Activated naive CD8-positive, alpha-beta T cell treated with anti-CD3 and anti-CD28 coated beads for 36 hours (primary cell): ENCODE measurements around the gene ZNF180. TPM values are rescaled to one million over a fixed set of nuclear protein-coding genes. Genes with fewer than 3 reads are reported as not detected.

ENCODE experiments used
- DNase-seq: peaks from one replicate; pipeline ENCODE4 v3.0.0; 2021
- H3K27ac Mint-ChIP-seq: one replicate; pipeline ENCODE4 v1.8.0; 2022; ENCODE audit warnings: mild to moderate bottlenecking, moderate library complexity, mixed read lengths
- H3K27me3 Mint-ChIP-seq: one replicate; pipeline ENCODE4 v1.8.0; 2022; ENCODE audit warnings: mild to moderate bottlenecking, mixed read lengths
- H3K36me3 Mint-ChIP-seq: one replicate; pipeline ENCODE4 v1.8.0; 2021; ENCODE audit warnings: mild to moderate bottlenecking, mixed read lengths
- H3K4me1 Mint-ChIP-seq: one replicate; pipeline ENCODE4 v1.8.0; 2021; ENCODE audit warnings: mixed read lengths
- H3K4me3 Mint-ChIP-seq: one replicate; pipeline ENCODE4 v1.8.0; 2022; ENCODE audit warnings: mild to moderate bottlenecking, moderate library complexity, mixed read lengths
- H3K9me3 Mint-ChIP-seq: one replicate; pipeline ENCODE4 v1.8.0; 2022; ENCODE audit warnings: mixed read lengths
- total RNA-seq, 2 experiments: library from RNA; stranded (reverse); gene quantifications; one replicate each; pipeline ENCODE4 v1.2.3, GENCODE V29; 2021

ZNF180 gene
- total RNA-seq, 2 experiments from 2014 or later: 9.9 to 10.2 TPM

GRCh38 chr19:44447916-44448674 lies 52.2 kb downstream of the ZNF180 start, which contains the start of gene ZNF229:
ZNF229 (minus strand) TSS chr19:44448472; CDS start chr19:44442847, 5,625 bp downstream.
- Mint-ChIP-seq H3K36me3 (peaks cover 69% of the 10 kb centered on the region), H3K4me3 (peak within 1 kb of the TSS; percentile 90), H3K4me1 (peaks cover 8% of the 10 kb centered on the region), H3K27ac (peak within 1 kb of the TSS; percentile 89), H3K27me3 (peaks cover 4% of the 10 kb centered on the region), H3K9me3 (peaks cover 68% of the 10 kb centered on the region)
- DNase-seq: peak; percentile 88

GRCh38 chr19:44438441-44438840 lies 61.9 kb downstream of the ZNF180 start:
- Mint-ChIP-seq H3K27me3 (no peaks in the 10 kb centered on the region), H3K9me3 (peaks cover 59% of the 10 kb centered on the region), H3K27ac (no peak overlapping the region), H3K4me1 (no peaks in the 10 kb centered on the region), H3K36me3 (peaks cover 87% of the 10 kb centered on the region), H3K4me3 (no peak overlapping the region)
- DNase-seq: no peak

GRCh38 chr19:44435441-44435840 lies 64.9 kb downstream of the ZNF180 start:
- H3K4me1 Mint-ChIP-seq: no peaks in the 10 kb centered on the region
- H3K9me3 Mint-ChIP-seq: peaks cover 60% of the 10 kb centered on the region
- H3K27ac Mint-ChIP-seq: no peak overlapping the region
- H3K27me3 Mint-ChIP-seq: no peaks in the 10 kb centered on the region
- no peak overlapping the region for H3K4me3 Mint-ChIP-seq
- DNase-seq: no peak
- H3K36me3 Mint-ChIP-seq: peaks cover 87% of the 10 kb centered on the region

- DNase-seq: no peak
- Mint-ChIP-seq H3K9me3 (peaks cover 70% of the 10 kb centered on the region), H3K27ac (no peak overlapping the region), H3K4me3 (no peak overlapping the region), H3K4me1 (no peaks in the 10 kb centered on the region), H3K27me3 (no peaks in the 10 kb centered on the region), H3K36me3 (peaks cover 84% of the 10 kb centered on the region)
Measured at GRCh38 chr19:44430956-44431355, 69.4 kb downstream of the ZNF180 start.

Other genes starting within 250 kb of the ZNF180 start
- under 1 TPM; 0.16 to 0.32 TPM for gene ZNF233, start 240.6 kb downstream of the ZNF180 start, total RNA-seq
- 1 to 10 TPM; 3.8 to 4.7 TPM for gene ZNF235, start 195.5 kb downstream of the ZNF180 start, total RNA-seq
- under 1 TPM; 0.44 to 0.62 TPM for gene ZNF112, start 143.8 kb downstream of the ZNF180 start, total RNA-seq
- 1 to 10 TPM; 1.8 to 2.4 TPM for gene ZNF285, start 98.9 kb downstream of the ZNF180 start, total RNA-seq
- 1 to 10 TPM; 3.0 to 4.5 TPM for gene ZNF229, start 52.0 kb downstream of the ZNF180 start, total RNA-seq
- not detected for gene CEACAM20, start 29.2 kb upstream of the ZNF180 start, total RNA-seq
- not detected for gene IGSF23, start 113.0 kb upstream of the ZNF180 start, total RNA-seq
- gene PVR, start 143.4 kb upstream of the ZNF180 start, total RNA-seq: 10 to 100 TPM; 14.5 TPM
- 1 to 10 TPM in 1 of 2 experiments, under 1 TPM in 1; 0.62 to 1.4 TPM for gene CEACAM19, start 171.0 kb upstream of the ZNF180 start, total RNA-seq
- gene CEACAM16, start 198.6 kb upstream of the ZNF180 start, total RNA-seq: not detected
- 10 to 100 TPM; 19.0 to 23.8 TPM for gene BCL3, start 248.2 kb upstream of the ZNF180 start, total RNA-seq